ENCODE data around the gene NMT1. TPM values are rescaled to one million over a fixed set of nuclear protein-coding genes. Genes with fewer than 3 reads are reported as not detected.

NMT1 gene
- total RNA-seq, 4 donors from 2014 or later: 53.2 to 73.3 (median 65.9) TPM

- TF ChIP-seq POLR2AphosphoS5 (IDR thresholded peaks at IDR 0.05) (no peak), POLR2A (IDR thresholded peaks at IDR 0.05) (peak in 1 of 2 donors; percentile 8), CTCF (IDR thresholded peaks at IDR 0.05) (peak; percentile 89 to 99), EP300 (IDR thresholded peaks at IDR 0.05) (no peak)
- 1% methylated on average over 29 of the region's 57 CpGs for WGBS
- Histone ChIP-seq H3K4me3 (peak overlapping the region; percentile 46), H3K27me3 (no peaks in the 10 kb centered on the region), H3K27ac (peak overlapping the region; percentile 51), H3K36me3 (peaks cover 19% of the 10 kb centered on the region), H3K9me3 (no peaks in the 10 kb centered on the region), H3K4me1 (peaks cover 50% of the 10 kb centered on the region)
- DNase-seq (ENCODE audit: low spot score in 2 of 2): no peak
Observed at GRCh38 chr17:45021607-45022287, 39.4 kb upstream of the NMT1 start.

- Histone ChIP-seq H3K4me3 (peak overlapping the region; percentile 46), H3K27ac (peak overlapping the region; percentile 51), H3K9me3 (no peaks in the 10 kb centered on the region), H3K27me3 (no peaks in the 10 kb centered on the region), H3K36me3 (peaks cover 24% of the 10 kb centered on the region), H3K4me1 (peaks cover 50% of the 10 kb centered on the region)
- DNase-seq (ENCODE audit: low spot score in 2 of 2): no peak
- TF ChIP-seq CTCF (IDR thresholded peaks at IDR 0.05) (no peak), EP300 (IDR thresholded peaks at IDR 0.05) (no peak), POLR2AphosphoS5 (IDR thresholded peaks at IDR 0.05) (no peak), POLR2A (IDR thresholded peaks at IDR 0.05) (no peak)
- 62% methylated on average over 4 of the region's 8 CpGs for WGBS
Observed at GRCh38 chr17:45022288-45022648, 38.8 kb upstream of the NMT1 start.

GRCh38 chr17:45022655-45023339 is 38.3 kb upstream of the NMT1 start:
- peaks cover 28% of the 10 kb centered on the region for H3K36me3 ChIP-seq
- peak overlapping the region; percentile 51 for H3K27ac ChIP-seq
- no peaks in the 10 kb centered on the region for H3K9me3 ChIP-seq
- H3K4me3 ChIP-seq: no peak overlapping the region
- no peak for DNase-seq (ENCODE audit: low spot score in 2 of 2)
- TF ChIP-seq EP300 (IDR thresholded peaks at IDR 0.05) (no peak), POLR2A (IDR thresholded peaks at IDR 0.05) (no peak), CTCF (IDR thresholded peaks at IDR 0.05) (no peak), POLR2AphosphoS5 (IDR thresholded peaks at IDR 0.05) (no peak)
- WGBS: 52% methylated on average over 10 of the region's 13 CpGs
- no peaks in the 10 kb centered on the region for H3K27me3 ChIP-seq
- H3K4me1 ChIP-seq: peaks cover 50% of the 10 kb centered on the region

GRCh38 chr17:45029096-45029495 is 32.0 kb upstream of the NMT1 start:
- H3K27ac ChIP-seq: no peak overlapping the region
- WGBS: 96% methylated on average over 7 of the region's 7 CpGs
- no peaks in the 10 kb centered on the region for H3K27me3 ChIP-seq
- no peaks in the 10 kb centered on the region for H3K4me1 ChIP-seq
- DNase-seq (ENCODE audit: low spot score in 2 of 2): no peak
- H3K9me3 ChIP-seq: no peaks in the 10 kb centered on the region
- H3K36me3 ChIP-seq: peaks cover 72% of the 10 kb centered on the region
- TF ChIP-seq CTCF (IDR thresholded peaks at IDR 0.05) (no peak), POLR2A (IDR thresholded peaks at IDR 0.05) (no peak), EP300 (IDR thresholded peaks at IDR 0.05) (no peak), POLR2AphosphoS5 (IDR thresholded peaks at IDR 0.05) (no peak)
- no peak overlapping the region for H3K4me3 ChIP-seq

- H3K36me3 ChIP-seq: peaks cover 73% of the 10 kb centered on the region
- DNase-seq (ENCODE audit: low spot score in 2 of 2): no peak
- H3K27me3 ChIP-seq: no peaks in the 10 kb centered on the region
- 91% methylated on average over 16 of the region's 17 CpGs for WGBS
- H3K4me3 ChIP-seq: no peak overlapping the region
- H3K9me3 ChIP-seq: no peaks in the 10 kb centered on the region
- H3K4me1 ChIP-seq: no peaks in the 10 kb centered on the region
- no peak overlapping the region for H3K27ac ChIP-seq
- TF ChIP-seq EP300 (IDR thresholded peaks at IDR 0.05) (no peak), CTCF (IDR thresholded peaks at IDR 0.05) (no peak), POLR2A (IDR thresholded peaks at IDR 0.05) (no peak), POLR2AphosphoS5 (IDR thresholded peaks at IDR 0.05) (no peak)
Observed at GRCh38 chr17:45029758-45030423, 31.2 kb upstream of the NMT1 start.

Measured in suprapubic skin (tissue), 4 donors.